Ascending aorta (tissue), 2 donors: ENCODE measurements around the gene MAP7D1. TPM values are rescaled to one million over a fixed set of nuclear protein-coding genes. Genes with fewer than 3 reads are reported as not detected.

ENCODE experiments used
- DNase-seq, 2 donors: peaks; one replicate each; pipeline ENCODE4 v3.0.0-alpha.2; 2019; ENCODE audit warnings: low spot score in 2 of 2
- H3K27ac ChIP-seq, 2 donors: fragments of 200-600 bp; sonication (generic); one replicate each; pipeline ENCODE4 v1.5.1; 2016 to 2017; ENCODE audit warnings: mild to moderate bottlenecking in 1 of 2
- H3K27me3 ChIP-seq: fragments of 200-600 bp; sonication (generic); one replicate; pipeline ENCODE4 v1.5.1; 2017
- H3K36me3 ChIP-seq, 2 donors: fragments of 200-600 bp; sonication (generic); one replicate each; pipeline ENCODE4 v1.5.1; 2016
- H3K4me1 ChIP-seq, 2 donors: fragments of 200-600 bp; sonication (generic); one replicate each; pipeline ENCODE4 v1.5.1; 2016 to 2017; ENCODE audit warnings: mild to moderate bottlenecking in 1 of 2
- H3K4me3 ChIP-seq, 2 donors: fragments of 200-600 bp; sonication (generic); one replicate each; pipeline ENCODE4 v1.5.1; 2016 to 2017; ENCODE audit warnings: mild to moderate bottlenecking in 1 of 2
- H3K9me3 ChIP-seq, 2 donors: fragments of 200-600 bp; sonication (generic); one replicate each; pipeline ENCODE4 v1.5.1; 2016
- CTCF ChIP-seq, 3 experiments: fragments of 200-600 bp in 2 of 3; fragments of 450-650 bp in 1 of 3; sonication (generic) in 2 of 3; IDR thresholded peaks; one replicate each; pipeline ENCODE4 v1.5.1; 2016 to 2019; ENCODE audit warnings: antibody characterized with exemption in 3 of 3, mild to moderate bottlenecking in 1 of 3, moderate library complexity in 1 of 3
- intact Hi-C: fragments of 100-400 bp; cut with DNase I; formaldehyde crosslinking; loops from one replicate; pipeline ENCODE4 v1.15.1; 2023
- total RNA-seq: library from RNA; depleted of rRNA; stranded (reverse); fragments of >200 nt; gene quantifications from one replicate; pipeline ENCODE4 v1.1.0, GENCODE V29; 2016

MAP7D1 gene
- total RNA-seq, 1 donor from 2014 or later: 209 TPM

GRCh38 chr1:36149237-36149972, 6.6 kb upstream of the MAP7D1 start, which contains the start of gene TRAPPC3:
Gene TRAPPC3 (minus strand): TSS chr1:36149486. CDS start chr1:36149378, 108 bp downstream.
- H3K4me1 ChIP-seq: peaks cover 26 to 36% of the 10 kb centered on the region in 2 donors
- intact Hi-C loops: loop anchor here (1.0 kb wide), 3 partner anchors 39 to 75 kb away; partner anchors contain the start of gene THRAP3
- no peaks in the 10 kb centered on the region for H3K9me3 ChIP-seq
- DNase-seq: peak; percentile 100
- H3K27me3 ChIP-seq: no peaks in the 10 kb centered on the region
- peak within 1 kb of the TSS; percentile 71 to 77 for H3K4me3 ChIP-seq
- TF ChIP-seq CTCF (IDR thresholded peaks at IDR 0.05): peak; percentile 88 to 98 (median 95)
- no peaks in the 10 kb centered on the region for H3K36me3 ChIP-seq
- H3K27ac ChIP-seq: peak within 1 kb of the TSS; percentile 93 to 98

DNA sequence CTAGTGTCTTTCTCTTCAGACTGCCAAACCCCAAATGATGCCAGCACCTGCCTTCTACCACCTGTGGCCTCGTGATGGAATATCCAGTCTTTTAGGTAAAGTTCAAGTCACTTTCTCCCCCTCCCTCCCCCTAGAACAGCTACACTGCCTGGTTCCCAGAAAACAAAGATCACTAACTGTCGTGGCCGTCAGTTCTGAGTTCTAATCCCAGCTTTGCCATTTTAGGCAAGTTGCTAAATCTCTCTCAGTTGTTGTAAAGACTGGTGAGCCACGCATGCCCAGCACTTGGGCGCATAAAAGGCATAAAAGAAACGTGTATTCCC, 6.0 kb upstream of the MAP7D1 start:
- Histone ChIP-seq H3K4me3 (peak overlapping the region; percentile 7 to 49), H3K27me3 (no peaks in the 10 kb centered on the region), H3K4me1 (peaks cover 26 to 40% of the 10 kb centered on the region in 2 donors), H3K27ac (peak overlapping the region; percentile 93 to 98), H3K9me3 (no peaks in the 10 kb centered on the region), H3K36me3 (no peaks in the 10 kb centered on the region)
- DNase-seq: no peak
- intact Hi-C loops: loop anchor here (1.0 to 10.0 kb wide), 5 partner anchors 38 to 235 kb away; partner anchors contain the start of genes STK40 and THRAP3
- TF ChIP-seq CTCF (IDR thresholded peaks at IDR 0.05): no peak

- intact Hi-C loops: loop anchor here (1.0 to 10.0 kb wide), 2 partner anchors 135 to 234 kb away; partner anchors contain the start of gene STK40
- DNase-seq: peak; percentile 92 to 98
- H3K4me1 ChIP-seq: peaks cover 31 to 43% of the 10 kb centered on the region in 2 donors
- H3K27me3 ChIP-seq: no peaks in the 10 kb centered on the region
- H3K9me3 ChIP-seq: no peaks in the 10 kb centered on the region
- peak overlapping the region; percentile 93 to 98 for H3K27ac ChIP-seq
- H3K4me3 ChIP-seq: peak overlapping the region; percentile 7 to 49
- TF ChIP-seq CTCF (IDR thresholded peaks at IDR 0.05): no peak
- no peaks in the 10 kb centered on the region for H3K36me3 ChIP-seq
Measured at GRCh38 chr1:36150296-36151133, 5.4 kb upstream of the MAP7D1 start.

GRCh38 chr1:36151134-36151844, 4.7 kb upstream of the MAP7D1 start:
- H3K4me3 ChIP-seq: peak overlapping the region in 1 of 2 donors; percentile 21
- peak overlapping the region; percentile 93 to 98 for H3K27ac ChIP-seq
- no peak for DNase-seq

More at GRCh38 chr1:36151134-36151844, 4.7 kb upstream of the MAP7D1 start:
- Histone ChIP-seq H3K4me1 (peaks cover 31 to 43% of the 10 kb centered on the region in 2 donors), H3K9me3 (no peaks in the 10 kb centered on the region), H3K27me3 (no peaks in the 10 kb centered on the region), H3K36me3 (peaks cover 0 to 2% of the 10 kb centered on the region in 2 donors)
- intact Hi-C loops: loop anchor here (10.0 kb wide), 1 partner anchor 234 kb away; the partner anchor contains the start of gene STK40
- TF ChIP-seq CTCF (IDR thresholded peaks at IDR 0.05): no peak
